GM18870 (cell line): ENCODE measurements around the gene BTBD2.

ENCODE experiments used
- ATAC-seq: cut with Tn5 transposase; IDR thresholded peaks from one replicate; pipeline ENCODE4 v1.9.1; 2021; ENCODE audit warnings: moderate library complexity; ENCODE audit not compliant: unreplicated experiment

BTBD2 gene

DNA sequence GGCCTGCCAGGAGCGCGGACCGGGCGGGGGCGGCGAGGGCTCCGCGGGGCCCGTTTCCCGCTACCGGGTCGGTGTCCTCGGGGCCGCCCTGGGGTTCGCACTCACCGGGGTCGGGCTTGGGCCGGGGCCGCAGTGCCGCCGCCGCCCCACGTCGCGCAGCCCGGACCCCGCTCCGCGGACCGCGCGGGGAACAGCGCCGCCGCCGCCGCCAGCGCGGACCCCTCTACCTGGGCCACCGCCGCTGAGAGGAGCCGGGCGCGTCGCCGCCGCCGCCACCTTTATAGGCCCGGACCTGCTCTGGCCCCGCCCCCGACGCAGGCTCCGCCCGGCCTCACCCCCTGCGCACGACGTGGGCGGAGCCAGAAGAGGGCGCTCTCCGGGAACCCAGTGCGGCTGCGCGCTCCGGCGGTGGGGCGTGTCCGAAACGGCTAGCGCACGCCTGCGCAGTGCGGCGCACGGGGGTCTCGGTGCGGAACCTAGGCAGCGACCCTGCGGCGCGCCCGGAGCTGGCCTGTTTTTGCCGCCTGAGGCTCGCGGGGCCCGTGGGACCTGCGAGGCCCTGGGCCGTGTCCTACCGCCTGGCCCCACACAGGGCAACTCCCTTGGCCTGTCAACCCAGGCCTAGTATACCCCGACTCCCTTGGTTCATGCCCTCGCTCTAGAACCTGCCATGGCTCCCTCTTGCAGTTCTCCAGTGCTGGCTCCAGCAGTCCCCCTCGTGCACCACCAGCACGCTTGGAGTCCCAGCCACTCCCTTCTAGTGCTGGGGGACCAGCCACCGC lies 35.7 kb upstream of the BTBD2 start, which contains the start of gene MKNK2:
MKNK2 (minus strand) TSS at position 254 of the 782 bp plus-strand sequence. CDS start 393 bp downstream, outside the sequence.
- no peak for ATAC-seq

DNA sequence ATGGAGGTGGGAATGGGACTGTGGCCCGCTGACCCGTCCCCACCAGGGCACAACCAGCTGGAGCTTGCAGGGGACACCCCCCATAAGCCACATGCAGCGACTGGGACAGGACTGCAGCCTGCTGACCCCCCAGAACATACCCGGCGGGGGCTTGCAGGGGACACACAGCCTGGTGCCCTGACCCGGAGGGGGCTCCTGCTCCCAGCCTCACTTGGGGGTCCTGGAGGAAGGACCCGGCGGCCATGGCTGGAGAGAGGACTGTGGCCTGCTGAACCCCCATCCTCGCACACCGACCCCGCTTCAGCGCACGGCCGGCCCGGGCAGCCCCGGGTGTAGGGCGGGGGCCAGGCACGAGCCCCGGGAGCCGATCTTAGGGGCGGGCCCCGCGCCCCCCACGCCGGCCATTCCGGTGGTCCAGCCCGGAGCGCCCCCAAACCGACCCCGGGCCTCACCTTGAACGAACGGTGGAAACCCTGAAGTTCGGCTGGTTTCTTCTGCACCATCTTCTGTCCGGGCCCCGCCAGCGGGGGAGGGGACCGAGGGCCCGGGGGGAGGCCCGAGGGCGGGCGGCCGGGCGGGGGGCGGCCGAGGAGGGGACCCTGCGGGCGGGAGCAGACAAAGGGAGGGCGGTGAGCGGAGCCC lies 35.0 kb upstream of the BTBD2 start:
- no peak for ATAC-seq

DNA sequence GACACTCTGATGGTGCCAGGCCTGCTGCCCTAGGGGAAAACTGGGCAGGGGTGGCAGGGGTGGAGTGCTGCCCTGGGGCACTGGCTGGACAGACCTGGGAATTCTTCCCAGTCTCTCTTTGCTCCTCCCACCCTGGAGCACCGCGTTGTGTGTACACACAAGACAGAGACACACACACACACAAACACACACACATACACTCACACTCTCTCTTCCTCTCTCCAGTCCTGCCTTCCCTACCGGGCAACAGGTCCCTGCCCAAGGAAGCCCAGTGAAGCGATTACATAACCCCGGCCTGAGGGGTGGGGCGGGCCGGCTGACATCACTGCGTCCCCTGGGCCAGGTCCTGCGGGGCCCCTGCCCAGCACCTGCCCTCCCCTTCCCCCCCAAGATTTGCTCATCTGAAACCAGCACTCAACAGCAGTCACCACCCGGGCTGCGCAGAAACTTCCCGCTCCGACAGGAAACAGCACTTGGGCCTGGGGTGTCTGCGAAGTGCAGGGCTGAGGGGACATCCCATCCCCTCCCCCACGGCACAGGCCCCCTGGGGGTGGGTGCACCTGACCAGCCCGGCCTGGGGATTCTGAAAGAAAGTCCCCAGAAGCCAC lies 34.3 kb upstream of the BTBD2 start:
- no peak for ATAC-seq

DNA sequence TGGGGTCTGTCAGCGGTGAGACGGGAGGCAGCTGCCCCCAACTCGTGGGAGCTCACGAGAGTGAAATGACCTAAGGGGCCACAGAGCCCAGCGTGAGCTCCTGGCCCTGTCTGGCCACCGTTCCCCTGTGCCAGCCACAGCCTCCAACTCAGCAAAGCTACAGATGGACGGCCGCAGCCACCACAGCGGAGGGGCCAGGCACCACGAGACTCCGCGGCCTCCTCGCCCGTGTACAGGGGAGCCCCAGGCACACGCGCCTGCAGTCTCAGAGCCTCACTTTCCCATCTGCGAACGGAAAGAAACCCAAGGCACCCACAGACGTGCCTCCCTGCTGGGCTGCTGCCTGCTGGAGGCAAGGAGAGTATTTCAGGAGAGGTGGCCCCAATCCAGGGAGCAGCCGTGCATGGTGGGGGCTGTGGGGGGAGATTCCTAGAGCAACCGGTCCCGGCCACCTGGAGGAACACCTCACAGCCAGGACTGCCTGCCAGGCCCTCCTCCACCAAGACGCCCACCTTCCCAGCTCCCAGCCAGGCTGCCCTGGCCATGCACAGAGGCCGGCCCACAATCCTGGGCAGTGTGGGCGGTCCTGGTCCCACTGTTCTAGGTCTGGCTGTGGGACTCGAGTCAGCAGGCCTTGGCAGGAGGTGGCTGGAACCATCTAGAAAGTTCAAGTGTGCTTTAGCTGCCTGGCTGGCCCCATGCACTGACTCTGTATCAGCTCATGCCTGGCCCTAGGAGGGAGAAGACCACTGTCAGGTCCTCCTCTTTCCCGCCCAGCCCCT lies 33.6 kb upstream of the BTBD2 start:
- no peak for ATAC-seq

DNA sequence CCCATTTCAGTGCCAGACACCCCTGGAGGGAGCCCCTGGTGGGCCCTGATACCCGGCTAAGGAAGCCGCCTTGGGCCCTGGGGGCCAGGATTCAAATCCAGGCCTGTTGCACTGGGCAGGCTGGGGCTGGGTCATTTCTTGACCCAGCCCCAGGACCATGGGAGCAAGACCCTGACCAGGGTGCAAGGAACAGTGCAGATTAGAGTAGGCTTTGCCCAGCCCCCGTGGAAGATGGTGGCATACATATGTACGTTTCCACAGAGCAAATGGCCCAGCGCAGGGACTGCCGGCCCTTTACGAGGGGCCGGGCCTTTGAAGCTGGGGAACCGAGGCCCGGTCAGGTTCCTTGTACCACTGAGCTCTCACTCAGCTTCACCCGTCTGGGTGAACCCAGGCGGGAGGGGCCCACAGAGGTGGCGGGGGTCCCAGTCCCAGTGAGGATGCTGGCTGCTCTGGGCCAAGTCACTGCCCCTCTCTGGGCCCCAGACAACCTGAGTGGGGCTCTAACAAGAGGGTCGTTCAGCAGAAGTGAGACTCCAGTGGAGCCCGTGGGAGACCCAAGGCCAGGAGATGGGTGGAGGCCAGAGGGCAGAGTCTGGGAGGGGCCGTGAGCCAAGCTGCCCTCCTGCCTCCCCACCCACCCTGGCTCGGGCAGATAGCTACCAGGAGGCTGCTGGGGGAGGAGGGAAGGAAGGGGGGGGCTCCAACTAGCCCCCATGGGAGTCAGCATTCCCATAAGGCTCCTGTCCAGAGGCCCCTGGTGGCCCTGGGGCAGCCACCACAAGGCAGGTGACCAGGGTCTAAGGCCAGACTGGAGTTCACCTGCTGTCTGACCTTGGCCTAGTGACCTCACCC lies 32.8 kb upstream of the BTBD2 start:
- ATAC-seq = no peak

DNA sequence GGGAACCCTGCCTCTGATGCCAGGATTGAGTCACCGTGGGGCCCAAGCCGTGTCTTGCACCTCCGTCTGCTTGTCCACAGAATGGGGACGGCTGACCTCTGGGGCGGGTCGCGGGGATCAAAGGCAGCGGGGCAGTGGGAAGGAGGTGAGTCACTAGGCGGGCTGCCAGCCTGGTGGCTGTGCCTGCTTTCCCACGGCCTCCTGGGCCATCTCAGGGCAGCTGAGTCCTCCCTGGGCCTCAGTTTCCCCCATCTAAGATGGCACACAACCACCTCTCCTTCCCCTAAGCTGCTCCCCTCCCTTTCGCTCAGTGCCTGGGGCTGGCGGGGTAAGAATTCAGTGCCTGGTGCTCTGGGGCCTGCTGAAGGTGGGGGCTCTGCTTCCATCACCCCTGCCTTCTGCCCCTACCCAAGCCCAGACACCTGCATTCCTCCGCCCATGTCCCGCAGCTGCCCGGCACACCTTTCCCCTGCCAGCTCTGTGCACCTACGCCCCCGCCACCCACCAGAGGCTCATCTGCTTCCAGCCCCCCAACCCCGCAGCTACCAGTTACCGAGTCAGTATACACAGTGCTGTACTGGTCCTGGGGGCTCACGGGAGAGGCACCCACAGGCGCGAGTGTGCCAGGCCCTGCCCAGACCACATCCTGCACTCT lies 32.1 kb upstream of the BTBD2 start:
- no peak for ATAC-seq

DNA sequence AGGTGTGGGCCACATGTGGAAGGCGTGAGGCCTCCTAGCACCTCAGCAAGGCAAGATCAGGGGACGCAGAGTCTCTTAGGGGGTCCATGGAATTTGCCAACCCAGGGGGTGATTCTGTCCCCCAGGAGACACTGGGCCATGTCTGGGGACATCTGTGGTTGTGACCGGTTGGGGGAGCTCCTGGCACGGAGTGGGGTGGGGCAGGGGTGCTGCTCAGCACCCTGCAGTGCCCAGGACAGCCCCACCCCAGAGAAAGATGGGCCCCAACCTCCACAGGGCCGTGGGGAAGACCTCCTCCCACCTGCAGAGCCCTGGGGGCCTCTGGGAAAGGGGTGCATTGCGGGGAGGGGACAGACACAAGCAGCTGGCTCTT lies 31.5 kb upstream of the BTBD2 start:
- no peak for ATAC-seq

DNA sequence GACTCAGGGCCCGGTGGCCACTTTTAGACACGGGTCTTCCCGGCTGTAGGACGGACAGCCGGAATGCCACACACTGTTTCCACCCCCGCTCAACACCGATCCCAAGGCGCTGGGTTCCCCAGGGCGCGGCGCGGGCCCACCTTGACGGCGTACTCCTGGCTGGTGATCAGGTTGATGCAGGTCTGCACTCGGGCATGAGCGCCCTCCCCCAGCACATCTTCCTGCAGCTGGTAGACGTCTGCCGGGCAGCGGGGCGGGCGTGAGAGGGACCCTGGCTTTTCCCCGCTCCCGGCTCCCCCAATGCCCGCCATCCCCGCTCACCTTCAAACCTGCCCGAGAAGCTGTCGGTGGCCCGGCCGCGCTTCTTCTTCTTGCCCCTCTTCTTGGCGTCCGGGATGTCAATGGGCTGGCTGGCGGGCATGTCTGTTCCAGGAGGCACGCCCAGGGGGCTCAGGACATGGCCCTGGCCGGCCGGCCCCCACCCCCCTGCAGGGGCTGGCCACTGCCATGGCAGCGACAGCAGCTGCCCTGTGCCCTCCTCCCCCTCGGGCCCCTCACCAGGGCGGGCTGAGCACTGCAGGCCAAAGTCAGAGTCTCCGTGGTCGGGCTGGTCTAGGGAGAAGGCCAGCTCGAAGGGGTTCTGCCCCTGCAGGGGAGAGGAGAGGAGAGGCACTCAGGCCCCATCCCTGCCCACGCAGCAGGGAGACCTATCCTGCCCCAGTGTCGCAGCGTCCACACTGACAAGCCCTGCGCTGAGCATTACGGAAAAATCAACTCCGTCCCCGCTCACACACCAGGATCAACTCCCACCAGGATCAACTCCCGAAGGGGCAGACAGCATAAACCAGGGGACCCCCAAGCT lies 30.8 kb upstream of the BTBD2 start:
- no peak for ATAC-seq

DNA sequence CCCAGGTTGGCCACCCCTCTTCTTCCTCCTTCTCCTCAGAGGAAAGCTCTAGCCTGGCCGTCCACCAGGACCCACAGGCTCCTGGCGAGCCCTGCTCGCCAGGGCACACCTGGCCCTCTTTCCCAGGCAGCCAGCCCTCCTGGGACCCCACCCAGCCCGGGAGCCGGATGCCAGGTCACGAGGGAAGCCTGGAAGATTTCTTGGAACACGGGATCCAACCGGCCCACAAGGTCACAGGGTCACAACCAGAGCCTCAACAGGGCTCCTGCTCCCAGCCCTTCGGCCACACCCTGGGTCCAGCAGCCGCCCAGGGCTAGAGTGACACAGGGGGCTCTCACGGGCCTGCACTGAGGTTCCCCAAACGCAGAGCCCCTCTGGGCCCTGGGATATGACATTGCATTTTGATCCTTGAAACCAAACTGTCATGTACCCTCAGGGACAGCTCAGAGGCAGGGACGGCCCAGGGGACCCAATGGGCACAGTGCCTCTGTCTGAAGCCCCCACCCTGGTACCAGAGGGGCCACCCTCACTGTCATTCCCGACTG lies 30.1 kb upstream of the BTBD2 start:
- no peak for ATAC-seq

DNA sequence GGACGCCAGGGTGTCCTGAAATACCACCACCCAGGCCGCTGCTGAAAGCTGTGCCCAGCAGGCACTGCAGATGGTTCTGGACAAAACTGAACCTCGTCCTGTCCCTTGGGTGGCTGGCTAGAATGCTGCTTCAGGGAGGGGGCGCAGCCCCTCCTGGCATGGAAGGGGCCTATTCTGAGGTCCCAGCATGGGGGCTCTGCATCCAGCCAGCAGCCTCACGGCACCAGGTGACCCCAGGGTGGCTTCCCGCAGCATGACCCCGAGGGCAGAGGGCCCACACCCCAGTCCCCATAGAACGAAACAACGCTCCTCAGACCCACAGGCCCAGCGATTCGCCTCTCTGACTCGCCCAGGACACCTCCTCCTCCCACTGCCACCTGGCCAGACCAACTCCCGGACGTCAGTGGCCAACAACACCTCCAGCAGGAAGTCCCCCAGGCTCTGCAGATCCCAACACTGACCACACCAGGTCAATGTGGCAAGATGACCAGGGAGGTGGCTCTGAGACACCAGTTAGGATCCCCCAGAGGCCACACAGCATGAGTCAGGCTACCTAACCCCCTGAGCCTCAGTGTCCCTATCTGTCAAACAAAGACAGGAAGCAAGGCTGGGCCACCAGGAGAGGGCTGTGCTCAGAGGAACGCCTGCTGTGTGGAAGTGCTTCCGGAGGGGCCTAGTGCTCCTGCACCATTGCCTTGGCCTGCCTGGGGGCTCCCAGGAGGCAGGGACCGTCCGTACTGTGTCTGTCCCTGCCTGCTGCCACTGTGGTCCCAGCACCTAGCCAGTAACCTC lies 29.4 kb upstream of the BTBD2 start:
- no peak for ATAC-seq

DNA sequence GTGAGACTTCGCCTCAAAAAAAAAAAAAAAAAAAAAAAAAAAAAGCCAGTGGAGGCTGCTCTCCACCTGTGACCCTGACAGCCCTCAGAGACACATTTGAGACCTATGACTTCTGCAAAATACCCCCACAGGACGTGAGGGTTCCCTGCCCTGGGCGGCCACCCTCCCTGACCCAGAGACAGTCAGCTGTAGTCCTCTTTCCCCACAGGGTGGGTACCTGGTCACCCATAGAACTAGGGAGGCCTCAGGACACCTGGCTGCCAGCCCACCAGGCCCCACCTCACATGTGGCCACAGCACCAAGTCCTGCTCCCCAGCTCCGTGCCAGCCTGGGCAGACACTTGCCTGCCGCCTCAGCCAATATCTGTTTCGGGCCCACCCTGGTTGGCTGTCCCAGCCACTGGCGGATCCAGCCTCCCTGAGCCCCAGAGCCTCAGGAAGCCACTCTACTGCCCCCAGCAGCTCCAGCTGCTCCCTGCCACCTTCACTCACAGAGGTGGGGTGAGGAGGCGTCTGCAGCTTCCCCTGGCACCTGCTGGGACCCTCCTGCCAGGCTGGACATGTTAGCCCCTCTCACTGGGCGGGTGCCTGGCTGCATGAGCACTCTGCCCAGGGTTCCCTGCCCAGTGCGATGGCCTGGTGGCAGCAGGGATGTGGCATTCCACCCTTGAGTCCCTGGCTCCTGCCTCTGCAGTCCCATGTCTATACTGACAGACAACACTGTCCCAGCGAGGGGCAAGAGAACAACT lies 28.6 kb upstream of the BTBD2 start:
- no peak for ATAC-seq

DNA sequence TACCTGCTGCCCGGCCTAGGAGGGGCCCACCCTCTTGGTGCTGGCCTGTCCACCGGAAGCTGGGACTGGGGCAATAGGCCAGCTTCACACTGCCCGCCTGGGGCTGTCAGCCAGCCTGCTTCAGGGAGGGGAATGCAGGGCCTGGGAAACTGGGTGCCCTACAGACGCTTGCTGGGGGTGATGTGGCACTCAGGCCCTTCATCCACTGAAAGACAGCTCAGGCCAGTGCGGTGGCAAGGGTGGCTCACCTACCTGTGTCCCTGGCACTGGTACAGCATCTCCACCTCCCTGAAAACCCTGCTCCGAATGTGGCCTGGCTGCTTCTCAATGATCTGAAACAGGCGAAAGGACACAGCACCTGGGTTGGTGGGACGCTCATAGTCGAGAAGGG lies 27.7 kb upstream of the BTBD2 start:
- ATAC-seq = no peak

DNA sequence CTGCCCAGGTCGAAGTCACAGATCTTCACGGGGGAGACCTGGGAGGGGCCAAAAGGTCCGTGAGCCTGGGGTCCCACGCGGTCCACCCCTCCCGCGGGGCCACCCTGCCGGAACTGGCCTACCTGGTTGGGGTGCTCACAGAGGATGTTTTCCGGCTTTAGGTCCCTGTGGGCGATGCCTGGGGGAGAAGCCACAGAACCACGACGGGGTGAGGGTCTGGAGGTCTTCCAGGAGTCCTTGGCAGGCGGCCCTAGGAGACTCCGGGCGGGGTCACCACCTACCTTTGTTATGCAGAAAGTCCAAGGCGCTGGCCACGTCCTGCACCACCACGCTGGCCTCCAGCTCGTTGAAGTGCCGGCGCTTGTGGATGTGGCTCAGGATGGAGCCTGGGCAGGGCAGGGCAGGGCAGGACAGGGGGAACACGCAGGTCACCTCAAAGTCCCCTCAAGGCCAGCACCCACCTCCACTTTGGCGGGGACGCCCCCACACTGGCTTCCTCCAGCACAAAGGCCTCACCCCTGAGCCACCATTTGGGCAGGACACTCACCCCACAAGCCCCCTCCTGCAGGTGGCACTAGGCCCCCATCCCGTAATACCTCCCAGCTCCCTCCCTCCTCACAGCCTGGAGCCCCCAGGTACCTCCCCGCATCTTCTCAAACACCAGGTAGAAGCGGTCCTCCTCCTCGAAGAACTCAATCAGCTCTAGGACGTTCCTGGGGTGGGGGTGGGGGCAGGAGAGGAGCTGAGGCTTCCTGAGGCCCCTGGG lies 27.2 kb upstream of the BTBD2 start:
- no peak for ATAC-seq

DNA sequence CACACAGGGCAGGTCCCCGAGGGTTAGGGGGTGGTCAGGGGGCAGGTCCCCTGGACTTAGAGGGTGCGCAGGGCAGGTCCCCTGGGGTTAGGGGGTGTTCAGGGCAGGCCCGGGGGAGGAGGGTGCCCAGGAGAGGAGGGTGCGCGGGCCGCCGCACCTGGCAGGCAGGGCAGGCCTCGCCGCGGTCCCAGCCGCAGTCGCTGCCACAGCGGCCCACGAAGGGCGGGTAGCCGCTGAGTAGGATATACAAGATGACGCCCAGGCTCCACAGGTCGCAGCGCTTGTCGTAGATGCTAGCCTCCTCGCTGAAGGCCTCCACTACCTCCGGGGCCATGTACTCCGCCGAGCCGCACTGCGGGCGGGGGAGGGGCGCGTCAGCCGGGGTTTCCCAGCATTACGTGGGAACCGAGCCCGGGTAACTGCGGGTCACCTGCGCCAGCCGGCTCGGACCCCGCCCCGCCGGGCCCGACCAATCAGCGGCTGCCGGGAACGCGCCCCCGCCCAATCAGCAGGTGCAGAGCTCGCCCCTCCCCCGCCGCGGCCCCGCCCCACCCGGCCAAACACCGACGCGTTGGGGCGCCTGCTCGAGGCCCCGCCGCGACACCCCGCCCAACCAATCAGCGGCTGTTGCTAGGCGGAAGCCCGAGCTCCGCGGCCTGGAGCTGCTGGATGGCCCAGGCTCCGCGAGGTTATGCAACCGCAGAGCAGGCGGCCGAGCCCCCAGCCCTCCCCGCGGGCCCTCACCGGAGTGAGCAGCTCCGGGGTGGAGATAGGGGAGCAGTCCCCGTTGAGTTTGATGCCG lies 26.4 kb upstream of the BTBD2 start:
- no peak for ATAC-seq

DNA sequence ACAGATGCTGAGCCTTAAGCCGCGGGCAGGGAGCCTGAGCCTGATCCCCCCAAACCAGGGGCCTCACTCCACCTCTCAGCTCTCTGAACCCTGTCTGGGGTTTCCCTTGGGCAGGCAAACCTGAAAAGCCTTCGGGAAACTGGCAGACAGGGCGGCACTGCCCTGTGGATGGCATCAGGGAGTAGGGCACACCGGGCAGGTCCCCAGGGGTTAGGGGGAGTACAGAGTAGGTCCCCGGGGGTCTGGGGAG lies 25.8 kb upstream of the BTBD2 start:
- ATAC-seq = no peak
